ENCODE measurements around the gene NUP62.

Gene NUP62

GRCh38 chr19:49911381-49912145, 17.7 kb downstream of the NUP62 start:
- Histone ChIP-seq H3K4me1 (ENCODE audit: control insufficient read depth, insufficient read depth, low read length) (no peaks in the 10 kb centered on the region), H3K9me3 (replicated peaks; ENCODE audit: low read length) (no peaks in the 10 kb centered on the region), H3K9ac (ENCODE audit: low read depth, low read length) (no peak overlapping the region), H3K4me2 (ENCODE audit: low read length) (no peak overlapping the region), H3K36me3 (ENCODE audit: insufficient read depth, low read length) (peaks cover 60% of the 10 kb centered on the region), H3K4me3 (ENCODE audit: low read length) (no peak overlapping the region), H3K27me3 (ENCODE audit: control insufficient read depth, insufficient read depth, low read length) (no peaks in the 10 kb centered on the region)

DNA sequence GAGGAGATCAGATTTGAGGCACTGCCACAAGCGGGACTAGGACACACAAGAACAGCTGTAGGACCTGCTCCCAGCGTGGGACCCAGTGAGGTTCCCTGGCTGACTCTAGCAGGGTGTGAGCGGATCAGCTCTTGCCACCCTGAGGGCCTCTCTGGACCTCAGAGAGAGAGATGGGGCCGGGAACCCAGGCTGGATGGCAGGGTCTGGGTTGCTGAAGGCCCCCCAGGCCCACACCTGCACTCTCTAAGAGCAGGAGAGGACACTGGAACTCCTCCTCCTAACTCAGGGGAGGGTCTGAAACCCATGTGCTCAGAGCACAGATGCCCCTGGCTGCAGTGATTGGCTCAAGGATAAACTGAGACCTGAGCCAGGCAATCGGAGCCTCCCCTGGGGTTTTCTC, 19.1 kb downstream of the NUP62 start:
- Histone ChIP-seq H3K9ac (ENCODE audit: low read depth, low read length) (no peak overlapping the region), H3K4me3 (ENCODE audit: low read length) (no peak overlapping the region), H3K4me1 (ENCODE audit: control insufficient read depth, insufficient read depth, low read length) (no peaks in the 10 kb centered on the region), H3K36me3 (ENCODE audit: insufficient read depth, low read length) (peaks cover 55% of the 10 kb centered on the region), H3K4me2 (ENCODE audit: low read length) (no peak overlapping the region), H3K9me3 (replicated peaks; ENCODE audit: low read length) (no peaks in the 10 kb centered on the region), H3K27me3 (ENCODE audit: control insufficient read depth, insufficient read depth, low read length) (no peaks in the 10 kb centered on the region)

DNA sequence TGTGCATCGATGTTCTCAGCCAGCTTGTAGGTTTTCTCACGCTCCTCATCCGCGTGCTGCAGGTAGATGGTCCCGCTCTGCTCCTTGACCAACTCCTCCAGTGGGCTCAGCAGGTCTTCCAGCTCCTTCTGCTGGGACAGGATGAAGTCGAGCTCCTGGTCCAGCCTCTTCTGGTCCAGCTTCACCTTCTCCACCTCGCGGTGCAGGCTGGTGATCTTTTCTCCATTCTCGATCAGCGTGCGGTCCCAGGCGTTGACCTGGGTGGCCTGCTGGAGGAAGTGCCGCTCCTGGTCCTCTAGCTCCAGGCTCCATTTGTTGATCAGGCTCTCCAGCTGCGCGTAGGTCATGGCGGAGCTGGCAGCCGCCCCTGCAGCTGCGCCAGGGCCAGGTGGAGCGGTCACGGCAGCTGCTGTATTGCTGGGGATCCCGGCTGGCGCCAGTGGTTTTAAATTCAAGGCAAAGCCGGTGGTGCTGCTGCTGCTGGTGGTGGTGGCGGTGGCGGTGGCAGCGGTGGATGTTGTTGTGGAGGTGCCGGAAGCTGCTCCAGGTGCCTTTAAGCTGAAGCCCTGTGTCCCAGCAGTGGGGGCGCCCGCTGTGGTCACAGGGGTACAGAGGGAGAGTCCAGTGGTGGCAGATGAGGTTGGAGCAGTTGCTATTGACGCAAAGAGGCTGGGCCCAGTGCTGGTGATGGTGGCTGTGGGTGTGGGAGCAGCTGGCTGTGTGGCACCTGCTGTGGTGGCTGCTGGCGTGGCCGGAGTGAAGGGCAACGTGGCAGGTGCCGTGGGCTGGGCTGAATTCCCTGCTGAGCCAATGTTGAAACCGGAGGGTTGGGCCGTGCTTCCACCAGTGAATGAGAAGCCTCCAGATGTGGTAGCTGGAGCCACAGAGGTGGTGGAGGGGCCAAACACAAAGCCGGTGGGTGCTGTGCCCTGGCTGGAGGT, 20.6 kb downstream of the NUP62 start:
- H3K9ac ChIP-seq (ENCODE audit: low read depth, low read length) = no peak overlapping the region
- no peak overlapping the region for H3K4me3 ChIP-seq (ENCODE audit: low read length)
- peaks cover 47% of the 10 kb centered on the region for H3K36me3 ChIP-seq (ENCODE audit: insufficient read depth, low read length)
- H3K9me3 ChIP-seq (replicated peaks; ENCODE audit: low read length) = no peaks in the 10 kb centered on the region
- H3K4me1 ChIP-seq (ENCODE audit: control insufficient read depth, insufficient read depth, low read length) = no peaks in the 10 kb centered on the region
- no peak overlapping the region for H3K4me2 ChIP-seq (ENCODE audit: low read length)
- H3K27me3 ChIP-seq (ENCODE audit: control insufficient read depth, insufficient read depth, low read length) = no peaks in the 10 kb centered on the region

DNA sequence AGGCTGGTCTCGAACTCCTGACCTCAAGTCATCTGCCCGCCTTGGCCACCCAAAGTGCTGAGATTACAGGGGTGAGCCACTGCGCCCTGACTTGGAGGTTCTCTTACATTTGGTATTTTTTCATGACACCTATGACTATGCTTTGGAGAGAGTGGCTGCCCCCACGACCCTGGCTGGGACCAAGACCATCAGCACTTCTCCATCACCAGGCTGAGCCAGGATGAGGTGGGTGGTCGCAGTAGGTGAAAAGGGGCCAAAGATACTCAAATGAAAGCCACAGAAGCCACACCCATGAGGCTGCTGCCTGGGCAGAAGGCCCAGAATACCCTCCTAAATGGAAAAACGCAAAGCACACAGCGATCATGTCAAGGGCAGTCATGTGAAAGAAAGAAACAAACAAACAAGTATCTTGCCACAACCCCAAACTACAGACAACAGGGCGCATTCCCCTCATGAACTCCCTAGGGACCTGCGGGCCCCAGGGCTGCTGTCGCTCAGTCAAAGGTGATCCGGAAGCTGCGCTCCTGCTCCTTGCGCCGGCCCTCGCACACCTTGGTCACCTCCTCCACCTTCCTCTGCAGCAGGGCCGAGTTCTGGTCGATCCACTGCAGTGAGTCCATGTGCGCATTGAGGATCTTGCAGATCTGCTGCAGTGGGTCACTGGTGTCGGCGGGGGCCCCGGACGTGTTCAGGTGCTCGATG, 21.4 kb downstream of the NUP62 start:
- Histone ChIP-seq H3K36me3 (ENCODE audit: insufficient read depth, low read length) (peaks cover 39% of the 10 kb centered on the region), H3K27me3 (ENCODE audit: control insufficient read depth, insufficient read depth, low read length) (no peaks in the 10 kb centered on the region), H3K4me2 (ENCODE audit: low read length) (no peak overlapping the region), H3K4me3 (ENCODE audit: low read length) (no peak overlapping the region), H3K9me3 (replicated peaks; ENCODE audit: low read length) (no peaks in the 10 kb centered on the region), H3K9ac (ENCODE audit: low read depth, low read length) (no peak overlapping the region), H3K4me1 (ENCODE audit: control insufficient read depth, insufficient read depth, low read length) (no peaks in the 10 kb centered on the region)

- no peaks in the 10 kb centered on the region for H3K9me3 ChIP-seq (replicated peaks; ENCODE audit: low read length)
- no peaks in the 10 kb centered on the region for H3K27me3 ChIP-seq (ENCODE audit: control insufficient read depth, insufficient read depth, low read length)
- no peak overlapping the region for H3K4me2 ChIP-seq (ENCODE audit: low read length)
- H3K4me1 ChIP-seq (ENCODE audit: control insufficient read depth, insufficient read depth, low read length) = no peaks in the 10 kb centered on the region
- H3K9ac ChIP-seq (ENCODE audit: low read depth, low read length) = no peak overlapping the region
- H3K36me3 ChIP-seq (ENCODE audit: insufficient read depth, low read length) = peaks cover 33% of the 10 kb centered on the region
- no peak overlapping the region for H3K4me3 ChIP-seq (ENCODE audit: low read length)
These were observed 22.3 kb downstream of the NUP62 start for GRCh38 chr19:49906879-49907564.

DNA sequence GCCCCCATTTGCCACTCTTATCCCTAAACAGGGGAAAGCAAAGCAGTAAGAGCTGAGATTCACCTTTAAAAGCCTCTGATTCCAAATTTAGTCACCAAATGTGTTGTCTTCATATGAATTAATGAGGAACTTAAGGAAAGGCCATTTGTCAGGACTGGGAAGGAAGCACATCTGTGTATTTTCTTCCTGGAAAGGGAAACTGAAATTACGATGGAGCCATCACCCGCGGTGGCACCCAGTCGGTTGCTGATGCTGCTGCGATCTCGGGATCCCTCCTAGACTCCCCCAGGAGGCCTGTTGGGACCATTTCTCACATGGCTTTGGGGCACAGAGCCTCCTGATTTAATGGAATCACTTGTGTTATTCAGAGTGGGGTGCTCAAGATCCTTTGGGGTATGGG, 25.2 kb downstream of the NUP62 start:
- Histone ChIP-seq H3K4me2 (ENCODE audit: low read length) (no peak overlapping the region), H3K9me3 (replicated peaks; ENCODE audit: low read length) (no peaks in the 10 kb centered on the region), H3K9ac (ENCODE audit: low read depth, low read length) (no peak overlapping the region), H3K36me3 (ENCODE audit: insufficient read depth, low read length) (peaks cover 21% of the 10 kb centered on the region), H3K4me1 (ENCODE audit: control insufficient read depth, insufficient read depth, low read length) (no peaks in the 10 kb centered on the region), H3K4me3 (ENCODE audit: low read length) (no peak overlapping the region), H3K27me3 (ENCODE audit: control insufficient read depth, insufficient read depth, low read length) (no peaks in the 10 kb centered on the region)

DNA sequence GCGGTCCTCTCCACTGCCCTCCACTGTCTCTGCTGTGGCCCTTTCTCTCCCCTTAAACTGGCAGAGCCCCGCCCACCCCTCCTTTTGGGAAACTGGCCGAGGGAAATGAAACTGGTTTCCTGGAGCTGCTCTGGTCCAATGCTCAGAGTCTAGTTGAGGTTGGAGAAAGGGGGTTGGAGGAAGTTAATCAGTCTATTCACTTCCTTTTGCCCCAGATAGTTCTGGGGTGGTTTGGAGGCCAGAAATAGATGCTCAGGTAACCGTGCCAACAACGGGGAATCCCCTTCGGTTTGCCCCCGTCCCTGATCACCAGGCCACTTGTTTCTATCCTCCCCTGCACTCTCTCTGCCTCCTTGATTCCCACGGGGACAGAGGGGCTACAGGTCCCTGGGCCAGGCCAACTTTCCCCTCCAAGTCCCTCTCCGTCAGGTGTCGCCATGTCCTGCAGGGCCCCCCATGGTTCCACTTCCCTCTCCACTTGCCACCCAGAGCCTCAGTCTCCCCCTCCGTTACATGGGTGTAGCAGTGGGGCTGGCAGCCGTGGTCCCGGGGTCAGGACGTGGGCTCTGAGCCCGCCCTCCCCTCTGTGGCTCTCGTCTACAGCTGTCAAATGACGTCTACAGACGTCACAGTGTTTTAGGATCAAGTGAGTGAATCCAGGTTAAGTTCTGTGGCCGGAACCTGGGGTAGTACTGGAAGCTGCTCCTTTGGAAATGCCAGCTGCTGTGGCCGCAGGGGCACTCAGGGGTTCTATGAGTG, 32.3 kb downstream of the NUP62 start, which contains the start of gene IL4I1:
Gene IL4I1, minus strand, starts transcription at position 25 of the 759 bp plus-strand sequence. CDS start 727 bp downstream, outside the sequence.
- Histone ChIP-seq H3K4me1 (ENCODE audit: control insufficient read depth, insufficient read depth, low read length) (peaks cover 15% of the 10 kb centered on the region), H3K4me2 (ENCODE audit: low read length) (peak within 1 kb of the TSS; percentile 26), H3K36me3 (ENCODE audit: insufficient read depth, low read length) (no peaks in the 10 kb centered on the region), H3K27me3 (ENCODE audit: control insufficient read depth, insufficient read depth, low read length) (peaks cover 4% of the 10 kb centered on the region), H3K9me3 (replicated peaks; ENCODE audit: low read length) (no peaks in the 10 kb centered on the region), H3K4me3 (ENCODE audit: low read length) (peak within 1 kb of the TSS; percentile 13), H3K9ac (ENCODE audit: low read depth, low read length) (no peak within 1 kb of the TSS)

DNA sequence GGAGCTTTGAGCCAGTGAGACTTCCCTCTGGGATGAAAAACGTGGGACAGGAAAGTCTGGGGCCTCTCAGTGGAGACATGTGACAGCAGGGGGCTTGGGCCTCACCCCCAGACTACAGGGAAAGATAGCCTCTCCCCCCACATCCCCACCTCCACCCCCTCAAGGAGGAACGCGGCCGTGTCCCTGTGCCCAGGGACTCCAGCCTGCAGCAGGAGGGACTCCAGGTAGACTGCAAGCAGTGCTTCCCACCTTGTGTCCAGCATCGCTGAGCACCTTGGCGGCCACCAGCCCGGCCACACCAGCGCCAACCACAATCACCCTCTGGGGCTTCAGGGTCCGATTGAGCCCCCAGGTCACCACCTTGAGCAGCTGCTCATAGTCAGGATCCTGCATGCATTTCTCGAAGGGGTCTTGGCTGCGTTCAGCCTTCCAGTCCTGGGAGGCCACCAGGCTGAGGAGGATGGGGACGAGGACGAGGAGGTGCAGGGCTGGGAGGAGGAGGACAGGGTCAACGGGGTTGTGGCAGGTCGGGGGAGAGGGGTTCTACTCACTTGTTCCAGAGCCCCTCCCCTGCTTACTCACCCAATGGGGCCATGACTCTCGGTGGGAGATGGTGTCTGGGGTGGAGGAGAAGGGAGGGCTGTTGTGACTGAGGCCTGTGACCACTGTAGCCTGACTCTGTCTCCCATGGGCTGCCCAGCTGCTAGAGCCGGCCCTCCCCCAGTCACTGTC, 33.6 kb downstream of the NUP62 start:
- no peak overlapping the region for H3K4me2 ChIP-seq (ENCODE audit: low read length)
- H3K9me3 ChIP-seq (replicated peaks; ENCODE audit: low read length) = no peaks in the 10 kb centered on the region
- H3K4me3 ChIP-seq (ENCODE audit: low read length) = no peak overlapping the region
- H3K9ac ChIP-seq (ENCODE audit: low read depth, low read length) = no peak overlapping the region
- H3K4me1 ChIP-seq (ENCODE audit: control insufficient read depth, insufficient read depth, low read length) = peaks cover 15% of the 10 kb centered on the region
- H3K27me3 ChIP-seq (ENCODE audit: control insufficient read depth, insufficient read depth, low read length) = peaks cover 14% of the 10 kb centered on the region
- H3K36me3 ChIP-seq (ENCODE audit: insufficient read depth, low read length) = no peaks in the 10 kb centered on the region

GRCh38 chr19:49894879-49895565, 34.3 kb downstream of the NUP62 start:
- no peaks in the 10 kb centered on the region for H3K36me3 ChIP-seq (ENCODE audit: insufficient read depth, low read length)
- H3K4me2 ChIP-seq (ENCODE audit: low read length) = no peak overlapping the region
- H3K4me1 ChIP-seq (ENCODE audit: control insufficient read depth, insufficient read depth, low read length) = peaks cover 18% of the 10 kb centered on the region
- no peaks in the 10 kb centered on the region for H3K9me3 ChIP-seq (replicated peaks; ENCODE audit: low read length)
- H3K27me3 ChIP-seq (ENCODE audit: control insufficient read depth, insufficient read depth, low read length) = peaks cover 14% of the 10 kb centered on the region
- no peak overlapping the region for H3K4me3 ChIP-seq (ENCODE audit: low read length)
- no peak overlapping the region for H3K9ac ChIP-seq (ENCODE audit: low read depth, low read length)

All from skeletal muscle satellite cell (primary cell).